K562 (cell line): ENCODE results near the gene GPR108. TPM values are rescaled to one million over a fixed set of nuclear protein-coding genes. Genes with fewer than 3 reads are reported as not detected.

Experiments
- ATAC-seq: fragments of 200-7000 bp; cut with Tn5 transposase; 3 replicates; pipeline ENCODE4 v1.9.1; 2020; ENCODE audit warnings: moderate library complexity
- BruUV-seq: library from RNA; stranded (reverse); fragments of 400-500 nt; replicated peaks from 2 replicates; lab custom pipeline; 2021; lab: Mats Ljungman, UMichigan
- CTCF ChIA-PET: fragments of 300-600 bp; formaldehyde crosslinking; extraction: SDS; loops from one replicate; lab custom pipeline; 2021; ENCODE audit warnings: low intra/inter-chr PET ratio; lab: Yijun Ruan, JAX
- POLR2A ChIA-PET: fragments of 300-600, 350-650 bp; sonication (Branson Sonifier 250); formaldehyde crosslinking; extraction: SDS; loops from one replicate; lab custom pipeline; 2021; ENCODE audit warnings: antibody characterized with exemption, inconsistent platforms; lab: Yijun Ruan, JAX
- DNase-seq, 4 experiments: peaks; one replicate each; pipeline versions ENCODE4 v3.0.0 to v3.0.0-alpha.2; 2011 to 2018; ENCODE audit warnings: low spot score in 3 of 4, mixed read lengths in 3 of 4; ENCODE audit errors: extremely low read depth in 1 of 4
- FAIRE-seq: peaks from 2 replicates; lab custom pipeline; 2011; peaks lifted over from hg19 to GRCh38; lab: Jason Lieb, UNC
- H2AFZ ChIP-seq: 2 replicates; pipeline ENCODE4 v1.6.0; 2011; ENCODE audit warnings: low read depth, low read length, control low read depth, inconsistent platforms
- H3K27ac ChIP-seq: fragments of 200-600 bp; 3 replicates; pipeline ENCODE4 v1.8.0; 2011; ENCODE audit warnings: low read depth, mild to moderate bottlenecking, control low read depth, inconsistent platforms, low read length, moderate library complexity, mixed read lengths; ENCODE audit errors: extremely low read depth
- H3K27me3 ChIP-seq, 2 experiments: fragments of 300-600 bp in 1 of 2; 2 replicates in 1 of 2; 3 replicates in 1 of 2; pipeline versions ENCODE4 v1.6.0 to v1.8.0; 2011; ENCODE audit warnings: inconsistent platforms in 2 of 2, low read length in 2 of 2, mild to moderate bottlenecking in 1 of 2, mixed read lengths in 1 of 2, moderate library complexity in 1 of 2; ENCODE audit not compliant: control insufficient read depth in 2 of 2, insufficient read depth in 2 of 2
- H3K36me3 ChIP-seq: fragments of 300-600 bp; 3 replicates; pipeline ENCODE4 v1.8.0; 2011; ENCODE audit warnings: mild to moderate bottlenecking, low read length, inconsistent platforms; ENCODE audit not compliant: control insufficient read depth, insufficient read depth
- H3K4me1 ChIP-seq, 2 experiments: fragments of 200-600 bp in 1 of 2; replicated peaks in 1 of 2; 2 replicates in 1 of 2; 3 replicates in 1 of 2; pipeline versions ENCODE4 v1.5.1 to v1.8.0; 2011; ENCODE audit warnings: inconsistent platforms in 2 of 2, low read length in 2 of 2, mild to moderate bottlenecking in 1 of 2, mixed read lengths in 1 of 2, moderate library complexity in 1 of 2; ENCODE audit not compliant: control insufficient read depth in 2 of 2, insufficient read depth in 2 of 2
- H3K4me2 ChIP-seq: 2 replicates; pipeline ENCODE4 v1.6.1; 2011; ENCODE audit warnings: low read length, control low read depth, inconsistent platforms, mixed read lengths; ENCODE audit not compliant: insufficient read depth
- H3K4me3 ChIP-seq: fragments of 200-600 bp; sonication (generic), shearing (Covaris generic); 2 replicates; pipeline ENCODE4 v1.5.1; 2016; ENCODE audit warnings: control low read depth, inconsistent platforms
- H3K79me2 ChIP-seq: fragments of 200-600 bp; 3 replicates; pipeline ENCODE4 v1.8.0; 2011; ENCODE audit warnings: low read length, inconsistent platforms; ENCODE audit not compliant: control insufficient read depth, insufficient read depth
- H3K9ac ChIP-seq, 2 experiments: 2 replicates each; pipeline versions ENCODE4 v1.6.0 to v1.6.1; 2011; ENCODE audit warnings: low read depth in 2 of 2, low read length in 2 of 2, control low read depth in 1 of 2, inconsistent platforms in 1 of 2, mild to moderate bottlenecking in 1 of 2, mixed read lengths in 1 of 2; ENCODE audit not compliant: insufficient read depth in 1 of 2
- H3K9me1 ChIP-seq: one replicate; pipeline ENCODE4 v1.6.0; 2011; ENCODE audit warnings: inconsistent platforms, mild to moderate bottlenecking, low read length, moderate library complexity; ENCODE audit not compliant: control insufficient read depth, insufficient read depth
- H3K9me3 ChIP-seq: replicated peaks from 2 replicates; pipeline ENCODE4 v1.5.1; 2011; ENCODE audit warnings: low read depth, low read length, inconsistent platforms; ENCODE audit not compliant: control insufficient read depth, insufficient read depth
- H4K20me1 ChIP-seq: replicated peaks from 2 replicates; pipeline ENCODE4 v1.6.1; 2011; ENCODE audit warnings: low read length, inconsistent platforms, mixed read lengths; ENCODE audit not compliant: control insufficient read depth, insufficient read depth
- ADNP ChIP-seq: fragments of 200-800 bp; sonication (Bioruptor generic); IDR thresholded peaks from 2 replicates; pipeline ENCODE4 v1.6.1; 2016; ENCODE audit warnings: missing genetic modification characterization, missing compliant biosample characterization
- CBX1 ChIP-seq: sonication (generic); IDR thresholded peaks from 2 replicates; pipeline ENCODE4 v1.6.1; 2016; ENCODE audit warnings: antibody characterized with exemption, low read depth, mild to moderate bottlenecking
- CHD4 ChIP-seq: fragments of 200-600 bp; sonication (generic); IDR thresholded peaks from 3 replicates; pipeline ENCODE4 v1.6.1; 2012; ENCODE audit warnings: low read depth, mild to moderate bottlenecking, mixed read lengths, low read length, inconsistent platforms; ENCODE audit not compliant: insufficient read depth, insufficient replicate concordance, poor library complexity, severe bottlenecking
- ETV1 ChIP-seq: fragments of 450-650 bp; conservative IDR thresholded peaks from 2 replicates; pipeline ENCODE4 v1.6.1; 2016; ENCODE audit warnings: missing genetic modification characterization, control low read depth, low read depth, missing compliant biosample characterization
- HDAC6 ChIP-seq: IDR thresholded peaks from 2 replicates; pipeline ENCODE4 v1.6.1; 2012; ENCODE audit warnings: low read depth, mild to moderate bottlenecking, control low read depth, inconsistent platforms, low read length, moderate library complexity
- HMGN3 ChIP-seq: IDR thresholded peaks from 2 replicates; pipeline ENCODE4 v1.6.1; 2011; ENCODE audit warnings: borderline replicate concordance, low read depth, mild to moderate bottlenecking, mixed read lengths, low read length; ENCODE audit not compliant: insufficient read length; ENCODE audit errors: extremely low read depth
- KDM1A ChIP-seq, 2 experiments: fragments of 450-650 bp; IDR thresholded peaks; 2 replicates each; pipeline ENCODE4 v1.6.1; 2016; ENCODE audit warnings: mild to moderate bottlenecking in 2 of 2
- MEIS2 ChIP-seq: fragments of 450-650 bp; IDR thresholded peaks from 2 replicates; pipeline ENCODE4 v1.6.1; 2014; ENCODE audit warnings: mild to moderate bottlenecking; ENCODE audit not compliant: partially characterized antibody
- NFE2L1 ChIP-seq: fragments of 450-650 bp; IDR thresholded peaks from 2 replicates; pipeline ENCODE4 v1.6.1; 2016; ENCODE audit warnings: missing genetic modification characterization, low read depth, mild to moderate bottlenecking, missing compliant biosample characterization, moderate library complexity, borderline replicate concordance
- PTBP1 ChIP-seq: fragments of 200-400 bp; formaldehyde crosslinking; IDR thresholded peaks from 2 replicates; pipeline ENCODE4 v1.6.1; 2017; ENCODE audit warnings: low read depth, low read length
- RBM14 ChIP-seq: fragments of 200-400 bp; formaldehyde crosslinking; IDR thresholded peaks from 2 replicates; pipeline ENCODE4 v1.6.1; 2018; ENCODE audit warnings: low read depth, mild to moderate bottlenecking, low read length, moderate library complexity, borderline replicate concordance; ENCODE audit not compliant: insufficient read depth
- RBM25 ChIP-seq: fragments of 200-400 bp; formaldehyde crosslinking; IDR thresholded peaks from 2 replicates; pipeline ENCODE4 v1.6.1; 2018; ENCODE audit warnings: low read length, low read depth, moderate library complexity; ENCODE audit not compliant: severe bottlenecking
- SMARCA5 ChIP-seq: fragments of 450-650 bp; IDR thresholded peaks from 2 replicates; pipeline ENCODE4 v1.6.1; 2016
- ZNF445 ChIP-seq: fragments of 250-450 bp; sonication (Bioruptor Pico); IDR thresholded peaks from 2 replicates; pipeline ENCODE4 v1.4.0; 2020; ENCODE audit warnings: low read depth, mild to moderate bottlenecking, moderate library complexity
- WGBS: fragments of 100-300 bp; shearing (Covaris generic); methylation state at CpG from one replicate; pipeline ENCODE4 v1.1.6; 2016; ENCODE audit warnings: low coverage, mixed read lengths; ENCODE audit not compliant: insufficient coverage; ENCODE audit errors: missing lambda C conversion rate; 5-methylcytosine and 5-hydroxymethylcytosine counted together
- in situ Hi-C: fragments of 300-500 bp; cut with MboI; formaldehyde crosslinking; loops from 4 replicates; pipeline ENCODE4 v1.15.0; 2018; ENCODE audit warnings: inconsistent platforms, mixed read lengths
- intact Hi-C: fragments of 100-400 bp; cut with micrococcal nuclease; formaldehyde crosslinking; loops from 2 replicates; pipeline ENCODE4 v1.14.2; 2022
- polyA plus RNA-seq, 8 experiments: library from polyadenylated mRNA; depleted of rRNA in 4 of 8; stranded (reverse) in 5 of 8; unstranded in 3 of 8; fragments of >200 nt; fragmentation: Nextera tagmentation in 2 of 8; fragmentation: Illumina TruSeq in 1 of 8; extraction: Ambion mirVana in 2 of 8; extraction: Trizol in 1 of 8; gene quantifications; 2 replicates each; pipeline versions ENCODE4 v1.2.1 to v1.2.3, GENCODE V29; 2011 to 2014; ENCODE audit warnings: inconsistent platforms in 1 of 8, missing spikeins in 1 of 8
- total RNA-seq, 7 experiments: library from RNA; depleted of rRNA in 6 of 7; stranded (reverse); fragments of >200 nt in 6 of 7; fragmentation: Illumina TruSeq in 2 of 7; extraction: Trizol in 2 of 7; gene quantifications; 2 replicates each; pipeline versions ENCODE4 v1.2.1 to v1.2.3, GENCODE V29; 2011 to 2021; ENCODE audit warnings: low replicate concordance in 1 of 7
- TF ChIP-seq, protein P1 (sequence below), 2 experiments: IDR thresholded peaks; 2 replicates each; pipeline ENCODE4 v1.6.1; 2011; ENCODE audit warnings: borderline replicate concordance in 1 of 2, control low read depth in 1 of 2, low read depth in 1 of 2, low read length in 1 of 2, mild to moderate bottlenecking in 1 of 2, mixed read lengths in 1 of 2, moderate library complexity in 1 of 2; ENCODE audit not compliant: insufficient read depth in 1 of 2, insufficient read length in 1 of 2, poor library complexity in 1 of 2, severe bottlenecking in 1 of 2; ENCODE audit errors: extremely low read depth in 1 of 2
- TF ChIP-seq, protein P2 (sequence below): sonication (generic); formaldehyde crosslinking; IDR thresholded peaks from 2 replicates; pipeline ENCODE4 v1.9.0; 2022; ENCODE audit warnings: mild to moderate bottlenecking, missing genetic modification reagents

GPR108 gene
- total and polyA plus RNA-seq, 9 of the 15 experiments (the other 6 are each of a cell fraction or from before 2014, with no cell fraction given): 2.4 to 33.2 (median 24.4) TPM

DNA sequence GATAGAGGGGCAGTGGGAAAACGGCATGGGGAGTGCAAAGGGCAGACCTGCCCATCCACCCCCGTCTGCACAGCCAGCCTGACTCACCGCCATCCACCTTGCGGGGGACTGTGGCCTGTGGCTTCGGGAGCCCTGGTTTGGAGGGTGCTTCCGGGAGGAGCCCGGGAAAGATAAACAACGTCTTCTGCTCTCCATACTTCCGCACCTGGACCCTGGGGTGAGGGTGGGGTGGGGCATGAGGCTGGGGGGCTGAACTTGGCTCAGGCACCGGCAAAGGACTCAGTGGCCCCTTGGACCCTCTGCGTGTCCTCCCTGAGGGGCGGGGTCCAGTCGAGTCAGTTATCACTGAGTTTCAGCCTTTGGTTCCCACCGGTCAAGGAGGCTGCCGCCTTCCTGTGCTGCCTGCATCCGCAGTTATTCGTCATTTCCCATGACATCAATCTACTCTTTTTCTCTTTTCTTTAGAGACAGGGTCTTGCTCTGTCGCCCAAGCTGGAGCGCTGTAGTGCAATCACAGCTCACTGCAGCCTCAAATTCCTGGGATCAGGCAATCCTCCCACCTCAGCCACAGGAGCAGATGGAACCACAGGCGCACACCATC is 3.2 kb downstream of the GPR108 start (continued):
- TF ChIP-seq, protein P1, sequence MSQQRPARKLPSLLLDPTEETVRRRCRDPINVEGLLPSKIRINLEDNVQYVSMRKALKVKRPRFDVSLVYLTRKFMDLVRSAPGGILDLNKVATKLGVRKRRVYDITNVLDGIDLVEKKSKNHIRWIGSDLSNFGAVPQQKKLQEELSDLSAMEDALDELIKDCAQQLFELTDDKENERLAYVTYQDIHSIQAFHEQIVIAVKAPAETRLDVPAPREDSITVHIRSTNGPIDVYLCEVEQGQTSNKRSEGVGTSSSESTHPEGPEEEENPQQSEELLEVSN (IDR thresholded peaks at IDR 0.05; ENCODE audit: borderline replicate concordance in 1 of 2, extremely low read depth in 1 of 2, insufficient read depth in 1 of 2, insufficient read length in 1 of 2, low read depth in 1 of 2, low read length in 1 of 2, poor library complexity in 1 of 2, severe bottlenecking in 1 of 2): peak in 1 of 2 experiments; percentile 21
- TF ChIP-seq ETV1 (tag) (peak; percentile 26; the same call in 1 of the 2 replicates), KDM1A (IDR thresholded peaks at IDR 0.05) (peak; percentile 85 to 86; a peak in 3 of 4 replicates), MEIS2 (peak; percentile 9)

DNA sequence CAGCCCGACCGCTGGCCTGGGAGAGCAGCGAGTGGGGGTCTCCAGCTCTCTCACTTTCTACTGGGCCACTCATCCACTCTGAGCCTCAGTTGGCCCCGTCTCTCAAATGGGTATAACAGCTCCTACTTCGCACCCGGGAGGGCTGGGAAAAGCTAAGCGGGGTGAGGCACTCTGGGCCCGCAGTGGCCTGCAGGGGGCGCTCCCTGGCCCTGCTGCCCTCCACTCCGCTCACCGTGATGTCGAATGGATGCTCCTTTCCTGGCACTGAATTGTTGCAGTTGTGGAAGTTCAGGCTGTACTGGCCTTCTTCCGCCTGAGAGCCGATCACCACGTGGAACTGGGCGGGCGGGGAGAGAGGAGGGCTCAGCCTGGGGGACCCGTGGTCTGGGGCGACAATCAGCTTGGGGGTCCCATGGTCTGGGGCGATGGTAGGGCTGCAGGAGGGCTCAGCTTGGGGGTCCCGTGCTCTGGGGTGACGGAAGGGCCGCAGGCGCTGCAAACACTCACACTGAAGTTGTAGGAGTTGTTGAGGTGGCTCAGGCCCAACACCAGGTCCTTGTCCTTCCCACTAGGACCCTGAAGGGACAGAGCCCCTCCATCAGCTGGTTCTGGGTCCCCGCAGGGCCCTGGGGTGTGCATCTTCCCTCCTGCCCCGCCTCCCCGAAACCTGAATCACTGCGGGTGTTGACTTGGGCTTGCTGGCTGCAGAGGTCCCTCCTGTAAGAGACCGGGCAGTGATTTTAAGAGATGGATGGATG is 3.9 kb downstream of the GPR108 start:
- FAIRE-seq: no peak
- in situ Hi-C loops: no loop called here
- H3K4me2 ChIP-seq: peak overlapping the region; percentile 14; the same call in 1 of the 2 replicates
- H4K20me1 ChIP-seq: no peaks in the 10 kb centered on the region
- H3K36me3 ChIP-seq: peaks cover 3% of the 10 kb centered on the region; the same call in 1 of the 3 replicates
- BruUV-seq: no TSS peak
- no peaks in the 10 kb centered on the region for H3K9me1 ChIP-seq
- no peak overlapping the region for H2AFZ ChIP-seq
- DNase-seq: peak in 3 of 4 experiments; percentile 31 to 56 (median 54)
- no peak overlapping the region for H3K27ac ChIP-seq
- peaks cover 34 to 73% of the 10 kb centered on the region in 2 experiments for H3K4me1 ChIP-seq
- peaks cover 19% of the 10 kb centered on the region for H3K79me2 ChIP-seq
- no peaks in the 10 kb centered on the region for H3K27me3 ChIP-seq
- no peak overlapping the region for H3K4me3 ChIP-seq
- ChIA-PET CTCF (interaction anchor here (0.7 kb wide), 1 partner anchor 268 kb away, joined by 4 read pairs; no protein-coding TSS in a partner anchor), POLR2A (interaction anchor here (0.6 to 0.9 kb wide), 2 partner anchors 17 to 34 kb away, joined by 3 read pairs; partner anchors contain the start of gene SH2D3A)
- H3K9me3 ChIP-seq: no peaks in the 10 kb centered on the region
- ATAC-seq: no peak
- peak overlapping the region in 1 of 2 experiments; percentile 77; a peak in 2 of 4 replicates for H3K9ac ChIP-seq
- intact Hi-C loops: loop anchor here (10.0 kb wide), 1 partner anchor 219 kb away; no protein-coding TSS in a partner anchor
- WGBS: 74% methylated on average over 17 of the region's 29 CpGs
- TF ChIP-seq KDM1A (IDR thresholded peaks at IDR 0.05) (peak; percentile 77 to 90), RBM14 (0 out of 2 replicates have a peak, but pooled peaks have one; percentile 50), NFE2L1 (tag) (no peak), ZNF445 (CRISPR knock-in tag) (no peak), CBX1 (peak; percentile 93), ADNP (peak; percentile 89), CHD4 (peak; percentile 95), HMGN3 (no peak), RBM25 (peak; percentile 98), SMARCA5 (peak; percentile 91), HDAC6 (no peak), PTBP1 (0 out of 2 replicates have a peak, but pooled peaks have one; percentile 77)
- TF ChIP-seq, protein P2, sequence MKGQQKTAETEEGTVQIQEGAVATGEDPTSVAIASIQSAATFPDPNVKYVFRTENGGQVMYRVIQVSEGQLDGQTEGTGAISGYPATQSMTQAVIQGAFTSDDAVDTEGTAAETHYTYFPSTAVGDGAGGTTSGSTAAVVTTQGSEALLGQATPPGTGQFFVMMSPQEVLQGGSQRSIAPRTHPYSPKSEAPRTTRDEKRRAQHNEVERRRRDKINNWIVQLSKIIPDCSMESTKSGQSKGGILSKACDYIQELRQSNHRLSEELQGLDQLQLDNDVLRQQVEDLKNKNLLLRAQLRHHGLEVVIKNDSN (CRISPR knock-in tag): peak; percentile 14; the same call in 1 of the 2 replicates
